HG02623 (cell line): ENCODE results near the gene SECTM1.
"Not testable (repeated sequence)": the region's sequence is repeated elsewhere in the genome, so short reads cannot be mapped to it uniquely, and the experiment has no call there.

Experiments
- ATAC-seq: cut with Tn5 transposase; IDR thresholded peaks from one replicate; pipeline ENCODE4 v1.9.1; 2021; ENCODE audit warnings: moderate library complexity; ENCODE audit not compliant: unreplicated experiment

The SECTM1 gene

GRCh38 chr17:82349287-82349701 is 15.7 kb upstream of the SECTM1 start:
- no peak for ATAC-seq

GRCh38 chr17:82348866-82349265 is 15.3 kb upstream of the SECTM1 start:
- ATAC-seq = no peak

GRCh38 chr17:82348434-82348833 is 14.9 kb upstream of the SECTM1 start:
- no peak for ATAC-seq

GRCh38 chr17:82347994-82348393 is 14.4 kb upstream of the SECTM1 start:
- ATAC-seq = not testable (repeated sequence)

- no peak for ATAC-seq
Measured at GRCh38 chr17:82346342-82347300, 13.1 kb upstream of the SECTM1 start.

GRCh38 chr17:82345151-82345976 is 11.8 kb upstream of the SECTM1 start:
- ATAC-seq = no peak

GRCh38 chr17:82344175-82344907 is 10.8 kb upstream of the SECTM1 start:
- ATAC-seq = no peak

- no peak for ATAC-seq
Measured at GRCh38 chr17:82343560-82343959, 10.0 kb upstream of the SECTM1 start.

GRCh38 chr17:82342361-82343079 is 9.0 kb upstream of the SECTM1 start:
- ATAC-seq = no peak

GRCh38 chr17:82339634-82340580 is 6.3 kb upstream of the SECTM1 start:
- no peak for ATAC-seq

GRCh38 chr17:82338858-82339633 is 5.5 kb upstream of the SECTM1 start:
- no peak for ATAC-seq

- ATAC-seq = no peak
Measured at GRCh38 chr17:82334622-82335394, 1.2 kb upstream of the SECTM1 start.

- ATAC-seq = no peak
Measured at GRCh38 chr17:82334204-82334621, 647 bp upstream of the SECTM1 start.

GRCh38 chr17:82332669-82333278 is 792 bp downstream of the SECTM1 start:
- ATAC-seq = no peak

GRCh38 chr17:82331345-82331939 is 2.1 kb downstream of the SECTM1 start:
- ATAC-seq = no peak

- ATAC-seq = no peak
Measured at GRCh38 chr17:82330322-82331239, 3.0 kb downstream of the SECTM1 start.
